Stimulated activated effector memory CD8-positive, alpha-beta T cell treated with anti-CD3 and anti-CD28 coated beads, Interleukin-12 subunit alpha, Interleukin-12 subunit beta, amount 100 ng/mL, for 72 hours (primary cell): Measurements from ENCODE around the gene LMOD3.

Experiments used
- ATAC-seq: fragments of 150-1000 bp; cut with Tn5 transposase; 2 replicates; pipeline ENCODE4 v1.10.0; 2021
- DNase-seq, 2 donors: peaks; one replicate each; pipeline ENCODE4 v3.0.0; 2021 to 2022; ENCODE audit warnings: low spot score in 2 of 2
- H3K27ac Mint-ChIP-seq: one replicate; pipeline ENCODE4 v1.8.0; 2022; ENCODE audit warnings: mild to moderate bottlenecking, mixed read lengths
- H3K36me3 Mint-ChIP-seq: one replicate; pipeline ENCODE4 v1.8.0; 2022; ENCODE audit warnings: mild to moderate bottlenecking, mixed read lengths
- H3K4me1 Mint-ChIP-seq: one replicate; pipeline ENCODE4 v1.8.0; 2022; ENCODE audit warnings: mixed read lengths
- H3K4me3 Mint-ChIP-seq: one replicate; pipeline ENCODE4 v1.8.0; 2022; ENCODE audit warnings: mild to moderate bottlenecking, mixed read lengths
- H3K9me3 Mint-ChIP-seq: one replicate; pipeline ENCODE4 v1.8.0; 2022; ENCODE audit warnings: mixed read lengths

Gene LMOD3

GRCh38 chr3:69066121-69066520, 56.3 kb downstream of the LMOD3 start:
- ATAC-seq: peak; percentile 64
- H3K4me1 Mint-ChIP-seq: peaks cover 22% of the 10 kb centered on the region
- peak overlapping the region; percentile 88 for H3K27ac Mint-ChIP-seq
- H3K4me3 Mint-ChIP-seq: peak overlapping the region; percentile 38
- H3K36me3 Mint-ChIP-seq: peaks cover 76% of the 10 kb centered on the region
- no peak for DNase-seq
- no peaks in the 10 kb centered on the region for H3K9me3 Mint-ChIP-seq

- DNase-seq: no peak
- H3K36me3 Mint-ChIP-seq: peaks cover 76% of the 10 kb centered on the region
- H3K9me3 Mint-ChIP-seq: no peaks in the 10 kb centered on the region
- H3K4me3 Mint-ChIP-seq: peak overlapping the region; percentile 38
- H3K27ac Mint-ChIP-seq: peak overlapping the region; percentile 88
- ATAC-seq: peak; percentile 83
- H3K4me1 Mint-ChIP-seq: peaks cover 22% of the 10 kb centered on the region
These were observed 57.0 kb downstream of the LMOD3 start for GRCh38 chr3:69065318-69065964.

- no peaks in the 10 kb centered on the region for H3K9me3 Mint-ChIP-seq
- H3K4me1 Mint-ChIP-seq: peaks cover 34% of the 10 kb centered on the region
- DNase-seq: no peak
- peaks cover 80% of the 10 kb centered on the region for H3K36me3 Mint-ChIP-seq
- no peak overlapping the region for H3K4me3 Mint-ChIP-seq
- ATAC-seq: no peak
- H3K27ac Mint-ChIP-seq: no peak overlapping the region
These were observed 58.8 kb downstream of the LMOD3 start for GRCh38 chr3:69063636-69064035.

GRCh38 chr3:69059688-69060087, 62.7 kb downstream of the LMOD3 start:
- H3K36me3 Mint-ChIP-seq: peaks cover 100% of the 10 kb centered on the region
- ATAC-seq (peak; percentile 79), DNase-seq (no peak)
- peak overlapping the region; percentile 87 for H3K27ac Mint-ChIP-seq
- no peak overlapping the region for H3K4me3 Mint-ChIP-seq
- no peaks in the 10 kb centered on the region for H3K9me3 Mint-ChIP-seq
- peaks cover 30% of the 10 kb centered on the region for H3K4me1 Mint-ChIP-seq

GRCh38 chr3:69058947-69059224, 63.5 kb downstream of the LMOD3 start:
- H3K27ac Mint-ChIP-seq: peak overlapping the region; percentile 87
- no peaks in the 10 kb centered on the region for H3K9me3 Mint-ChIP-seq
- peaks cover 100% of the 10 kb centered on the region for H3K36me3 Mint-ChIP-seq
- H3K4me1 Mint-ChIP-seq: peaks cover 24% of the 10 kb centered on the region
- DNase-seq (no peak), ATAC-seq (peak; percentile 37)
- peak overlapping the region; percentile 24 for H3K4me3 Mint-ChIP-seq

- H3K4me1 Mint-ChIP-seq: peaks cover 19% of the 10 kb centered on the region
- H3K4me3 Mint-ChIP-seq: peak overlapping the region; percentile 24
- H3K36me3 Mint-ChIP-seq: peaks cover 100% of the 10 kb centered on the region
- no peaks in the 10 kb centered on the region for H3K9me3 Mint-ChIP-seq
- H3K27ac Mint-ChIP-seq: peak overlapping the region; percentile 87
- peak; percentile 92 for ATAC-seq
- no peak for DNase-seq
These were observed 64.0 kb downstream of the LMOD3 start for GRCh38 chr3:69058180-69058946.
